Measurements from ENCODE around the gene TMEM229B. TPM values are rescaled to one million over a fixed set of nuclear protein-coding genes. Genes with fewer than 3 reads are reported as not detected.

Gene TMEM229B
- total RNA-seq, 4 donors from 2014 or later = 0.30 to 0.76 (median 0.50) TPM

GRCh38 chr14:67532998-67533753 is 44.7 kb upstream of the TMEM229B start, which contains the start of gene PLEKHH1:
PLEKHH1 (plus strand) TSS chr14:67533290; CDS start chr14:67541868, 8,578 bp downstream.
- Histone ChIP-seq H3K27me3 (peaks cover 0 to 12% (median 0%) of the 10 kb centered on the region in 4 donors), H3K4me1 (peaks cover 4 to 24% (median 7%) of the 10 kb centered on the region in 3 donors), H3K4me3 (peak within 1 kb of the TSS; percentile 57 to 91 (median 80)), H3K27ac (peak within 1 kb of the TSS; percentile 73 to 80 (median 74)), H3K36me3 (no peaks in the 10 kb centered on the region), H3K9me3 (no peaks in the 10 kb centered on the region)
- no peak for TF ChIP-seq CTCF (IDR thresholded peaks at IDR 0.05)
- peak in 2 of 4 donors; percentile 37 to 55 for TF ChIP-seq POLR2A (IDR thresholded peaks at IDR 0.05)
- no peak for DNase-seq
- 0% methylated on average over 1 to 14 of the region's 86 CpGs for WGBS, 2 donors
- intact Hi-C loops (cut with DNase I) = no loop called here

- Histone ChIP-seq H3K27ac (peak overlapping the region; percentile 73 to 80 (median 74)), H3K27me3 (peaks cover 0 to 12% (median 0%) of the 10 kb centered on the region in 4 donors), H3K9me3 (no peaks in the 10 kb centered on the region), H3K4me1 (peaks cover 4 to 18% (median 7%) of the 10 kb centered on the region in 3 donors), H3K36me3 (no peaks in the 10 kb centered on the region), H3K4me3 (peak overlapping the region; percentile 57 to 91 (median 80))
- WGBS, 2 donors = 23 to 32% methylated on average over 12 to 15 of the region's 23 CpGs
- intact Hi-C loops (cut with DNase I) = no loop called here
- DNase-seq = no peak
- peak in 1 of 6 experiments; percentile 4 for TF ChIP-seq CTCF (IDR thresholded peaks at IDR 0.05)
- TF ChIP-seq POLR2A (IDR thresholded peaks at IDR 0.05) = no peak
Observed at GRCh38 chr14:67532606-67532997, 44.1 kb upstream of the TMEM229B start.

- no peak for DNase-seq
- peaks cover 4 to 21% (median 7%) of the 10 kb centered on the region in 3 donors for H3K4me1 ChIP-seq
- intact Hi-C loops (cut with DNase I) = loop anchor here (5.0 kb wide), 1 partner anchor 42 kb away; no protein-coding TSS in a partner anchor
- no peaks in the 10 kb centered on the region for H3K9me3 ChIP-seq
- no peak overlapping the region for H3K27ac ChIP-seq
- H3K36me3 ChIP-seq = no peaks in the 10 kb centered on the region
- TF ChIP-seq CTCF (IDR thresholded peaks at IDR 0.05) (no peak), POLR2A (IDR thresholded peaks at IDR 0.05) (no peak)
- 64 to 71% methylated on average over 5 of the region's 5 CpGs for WGBS, 2 donors
- peaks cover 0 to 24% (median 0%) of the 10 kb centered on the region in 4 donors for H3K27me3 ChIP-seq
- no peak overlapping the region for H3K4me3 ChIP-seq
Observed at GRCh38 chr14:67529947-67530935, 41.7 kb upstream of the TMEM229B start.

- Histone ChIP-seq H3K4me3 (no peak overlapping the region), H3K27ac (no peak overlapping the region), H3K27me3 (peaks cover 0 to 37% (median 0%) of the 10 kb centered on the region in 4 donors), H3K9me3 (no peaks in the 10 kb centered on the region), H3K4me1 (peaks cover 0 to 18% (median 7%) of the 10 kb centered on the region in 3 donors), H3K36me3 (no peaks in the 10 kb centered on the region)
- WGBS, 2 donors = 80 to 100% methylated on average over 1 of the region's 1 CpG
- intact Hi-C loops (cut with DNase I) = loop anchor here (5.0 kb wide), 1 partner anchor 44 kb away; no protein-coding TSS in a partner anchor
- no peak for DNase-seq
- TF ChIP-seq POLR2A (IDR thresholded peaks at IDR 0.05) (no peak), CTCF (IDR thresholded peaks at IDR 0.05) (no peak)
Observed at GRCh38 chr14:67528276-67528675, 39.8 kb upstream of the TMEM229B start.

Measured in esophagus squamous epithelium (tissue), 5 donors.